GM21360 (cell line): ENCODE data around the gene TRIM58.

Experiments used
- ATAC-seq: cut with Tn5 transposase; IDR thresholded peaks from one replicate; pipeline ENCODE4 v1.9.1; 2021; ENCODE audit warnings: mild to moderate bottlenecking, moderate library complexity; ENCODE audit not compliant: unreplicated experiment

Gene TRIM58, protein sequence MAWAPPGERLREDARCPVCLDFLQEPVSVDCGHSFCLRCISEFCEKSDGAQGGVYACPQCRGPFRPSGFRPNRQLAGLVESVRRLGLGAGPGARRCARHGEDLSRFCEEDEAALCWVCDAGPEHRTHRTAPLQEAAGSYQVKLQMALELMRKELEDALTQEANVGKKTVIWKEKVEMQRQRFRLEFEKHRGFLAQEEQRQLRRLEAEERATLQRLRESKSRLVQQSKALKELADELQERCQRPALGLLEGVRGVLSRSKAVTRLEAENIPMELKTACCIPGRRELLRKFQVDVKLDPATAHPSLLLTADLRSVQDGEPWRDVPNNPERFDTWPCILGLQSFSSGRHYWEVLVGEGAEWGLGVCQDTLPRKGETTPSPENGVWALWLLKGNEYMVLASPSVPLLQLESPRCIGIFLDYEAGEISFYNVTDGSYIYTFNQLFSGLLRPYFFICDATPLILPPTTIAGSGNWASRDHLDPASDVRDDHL

DNA sequence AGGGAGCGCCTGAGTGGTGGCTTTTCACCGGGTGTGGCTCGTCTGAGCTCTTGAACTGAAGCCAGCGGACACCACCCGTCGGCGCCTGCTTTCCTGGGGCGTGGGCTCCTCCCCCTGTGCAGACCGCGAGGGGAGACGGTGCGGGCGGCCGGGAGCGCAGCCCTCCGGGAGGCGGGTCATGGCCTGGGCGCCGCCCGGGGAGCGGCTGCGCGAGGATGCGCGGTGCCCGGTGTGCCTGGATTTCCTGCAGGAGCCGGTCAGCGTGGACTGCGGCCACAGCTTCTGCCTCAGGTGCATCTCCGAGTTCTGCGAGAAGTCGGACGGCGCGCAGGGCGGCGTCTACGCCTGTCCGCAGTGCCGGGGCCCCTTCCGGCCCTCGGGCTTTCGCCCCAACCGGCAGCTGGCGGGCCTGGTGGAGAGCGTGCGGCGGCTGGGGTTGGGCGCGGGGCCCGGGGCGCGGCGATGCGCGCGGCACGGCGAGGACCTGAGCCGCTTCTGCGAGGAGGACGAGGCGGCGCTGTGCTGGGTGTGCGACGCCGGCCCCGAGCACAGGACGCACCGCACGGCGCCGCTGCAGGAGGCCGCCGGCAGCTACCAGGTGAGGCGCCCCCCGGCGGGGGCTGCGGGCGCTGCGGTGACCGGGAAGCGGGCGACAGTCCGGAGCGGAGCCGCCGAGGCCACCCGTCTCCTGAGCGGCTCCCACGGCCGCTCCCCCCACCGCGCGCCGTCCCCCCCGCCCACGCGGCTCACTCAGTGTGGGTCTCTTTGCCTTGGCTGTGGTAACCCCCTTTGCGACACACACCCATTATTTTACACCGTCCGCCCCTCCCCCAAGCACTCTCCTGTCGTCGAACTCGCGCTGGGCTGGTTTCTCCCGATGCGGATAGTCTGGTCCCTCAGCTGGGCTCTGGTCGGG, at the start of gene TRIM58:
Gene TRIM58 (plus strand): TSS at position 119 of the 916 bp plus-strand sequence. CDS start 60 bp downstream, at position 179.
- peak; percentile 85 for ATAC-seq

DNA sequence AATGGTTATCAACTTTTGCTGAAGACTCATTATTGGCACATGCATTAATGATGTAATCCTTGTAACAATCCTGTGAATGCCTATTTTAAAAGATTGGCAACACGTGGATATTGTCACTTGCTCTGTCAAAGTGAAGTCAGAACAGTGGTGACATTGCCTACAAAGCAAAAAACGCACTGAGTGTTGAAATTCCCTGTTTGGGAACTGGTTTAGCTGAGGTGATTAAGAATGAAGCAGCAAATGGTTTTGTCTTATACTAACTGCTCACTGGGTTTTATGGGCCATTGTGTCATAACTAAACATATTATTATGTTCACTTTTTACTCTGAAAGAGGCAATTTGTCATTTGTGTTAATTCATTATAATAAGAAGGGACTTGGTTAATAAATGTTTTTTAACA, 44.4 kb upstream of the TRIM58 start:
- ATAC-seq = no peak

DNA sequence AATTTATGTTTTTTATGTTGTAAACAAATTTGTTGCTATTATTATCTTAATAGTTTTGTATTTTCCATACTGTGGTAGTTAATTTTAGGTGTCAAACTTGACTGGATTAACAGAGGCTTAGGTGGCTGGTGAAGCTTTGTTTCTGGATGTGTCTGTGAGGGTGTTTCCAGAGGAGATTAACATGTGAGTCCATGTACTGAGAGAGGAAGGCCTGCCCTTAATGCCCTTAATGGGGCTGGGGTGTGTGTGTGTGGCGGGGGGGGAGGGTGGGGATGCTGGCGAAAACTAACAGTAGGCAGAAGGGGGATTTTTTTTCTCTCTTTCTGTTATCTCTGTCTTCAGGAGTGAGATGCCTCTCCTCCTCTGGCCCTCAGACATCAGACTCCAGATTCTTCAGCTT, 34.9 kb upstream of the TRIM58 start:
- no peak for ATAC-seq

DNA sequence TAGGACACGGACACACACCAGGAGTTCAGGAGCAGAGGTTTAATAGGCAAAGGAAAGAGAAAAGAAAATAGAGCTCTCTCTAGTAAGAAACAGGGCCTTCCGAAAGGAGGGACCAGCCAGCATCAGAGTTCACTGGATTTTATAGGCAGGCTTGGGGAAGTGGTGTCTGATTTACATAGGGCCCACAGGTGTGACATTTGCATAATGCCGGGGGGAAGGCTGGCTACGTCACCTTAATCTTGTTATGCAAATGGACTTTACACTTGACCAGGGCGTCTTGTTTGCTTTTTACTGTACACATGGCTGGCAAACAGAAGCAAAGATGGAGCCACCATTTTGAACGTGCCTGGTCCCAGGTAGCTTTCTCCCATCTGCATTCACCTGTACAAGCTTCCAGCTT, 33.0 kb upstream of the TRIM58 start, which contains the start of gene OR14A16:
Gene OR14A16 (minus strand): TSS at position 97 of the 400 bp plus-strand sequence. CDS start 8,390 bp downstream, outside the sequence.
- no peak for ATAC-seq

DNA sequence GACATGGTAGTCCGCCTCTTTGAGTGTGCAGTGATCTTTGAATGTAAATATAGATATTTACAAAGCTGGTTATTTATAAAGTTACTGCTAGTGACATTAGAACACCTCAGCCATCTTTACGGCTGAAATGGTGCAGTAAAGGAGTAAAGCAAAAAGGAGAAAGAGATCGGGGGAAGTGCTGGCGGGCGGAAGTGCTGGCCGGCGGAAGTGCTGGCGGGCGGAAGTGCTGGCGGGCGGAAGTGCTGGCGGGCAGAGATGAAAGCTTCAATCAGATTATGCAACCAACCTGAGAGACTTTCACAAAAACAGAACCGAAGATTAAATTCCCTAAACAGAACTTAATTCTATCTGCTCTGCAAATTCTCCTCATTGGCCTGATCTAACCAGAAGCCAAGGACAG, 31.6 kb upstream of the TRIM58 start:
- no peak for ATAC-seq

DNA sequence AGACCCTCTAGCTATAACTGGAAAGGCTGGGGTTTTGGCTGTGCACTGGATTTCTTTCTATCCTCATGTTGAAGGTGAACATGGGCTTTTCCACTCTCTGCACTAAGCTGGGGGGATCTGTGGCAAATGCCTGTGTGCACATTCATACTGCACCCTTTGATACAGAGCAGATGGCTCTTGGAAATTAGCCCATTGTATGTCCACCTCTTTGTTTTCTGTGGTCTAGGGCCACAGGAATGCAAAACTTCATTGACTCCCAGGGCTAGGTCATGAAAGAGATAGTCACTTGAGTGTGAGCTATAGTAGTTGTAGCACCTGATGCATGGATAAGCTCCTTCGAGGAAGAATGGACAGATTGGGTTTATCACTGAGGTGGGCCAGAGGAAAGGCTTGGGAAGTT, 27.3 kb upstream of the TRIM58 start:
- ATAC-seq = no peak

DNA sequence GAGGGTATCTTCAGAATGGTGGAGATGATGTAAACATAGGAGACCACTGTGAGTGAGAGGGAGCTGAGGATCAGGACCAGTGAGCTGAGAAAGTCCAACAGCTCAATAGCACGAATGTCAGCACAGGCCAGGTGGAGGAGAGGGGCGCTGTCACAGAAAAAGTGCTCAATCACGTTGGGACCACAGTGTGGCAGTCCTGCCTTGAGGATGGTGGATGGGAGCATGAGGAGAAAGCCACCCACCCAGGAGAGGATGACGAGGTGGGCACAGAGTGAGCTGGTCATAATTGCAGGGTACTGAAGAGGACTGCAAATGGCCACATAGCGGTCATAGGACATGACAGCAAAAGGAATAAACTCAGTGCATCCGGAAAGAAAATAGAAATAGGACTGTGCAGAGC, 23.4 kb upstream of the TRIM58 start:
- ATAC-seq = no peak

DNA sequence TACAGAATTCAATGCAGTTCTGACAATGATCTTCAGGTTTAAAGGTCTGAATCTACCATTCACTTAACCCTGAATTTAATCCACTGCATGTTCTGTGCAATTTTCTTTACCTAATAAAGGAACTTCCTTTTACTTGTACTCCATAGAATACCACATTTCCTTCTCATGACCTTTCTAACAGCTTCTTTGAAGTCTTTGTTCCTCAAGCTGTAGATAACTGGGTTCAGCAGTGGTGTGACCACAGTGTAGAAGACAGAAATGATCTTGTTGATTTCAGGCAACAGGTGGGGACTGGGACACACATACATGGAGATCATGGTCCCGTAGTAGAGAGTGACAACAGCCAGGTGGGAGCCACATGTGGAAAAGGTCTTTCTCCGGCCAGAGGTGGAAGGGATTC, 16.2 kb upstream of the TRIM58 start:
- no peak for ATAC-seq

DNA sequence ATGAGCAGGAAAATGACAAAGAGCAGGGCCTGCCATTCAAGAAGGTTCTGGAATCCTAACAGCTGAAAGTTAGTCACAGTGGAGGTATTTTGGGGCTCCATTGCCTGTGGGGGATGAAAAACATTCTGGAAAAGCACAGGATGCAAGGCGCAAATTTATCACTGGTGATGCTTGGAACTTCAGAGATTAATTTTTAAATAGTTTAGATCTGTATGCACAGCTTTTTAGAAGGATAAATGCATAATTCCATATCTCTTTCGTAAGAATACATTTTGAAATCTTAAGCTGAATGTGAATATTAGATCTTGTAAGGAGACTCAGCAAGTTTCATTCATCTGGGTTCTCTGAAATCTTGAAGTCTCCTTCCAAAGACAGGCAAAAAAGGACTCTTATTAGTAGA, 15.2 kb upstream of the TRIM58 start, which contains the start of gene OR11L1:
Gene OR11L1 (minus strand): TSS at position 101 of the 400 bp plus-strand sequence. CDS start 0 bp downstream, at position 101.
- ATAC-seq = no peak

DNA sequence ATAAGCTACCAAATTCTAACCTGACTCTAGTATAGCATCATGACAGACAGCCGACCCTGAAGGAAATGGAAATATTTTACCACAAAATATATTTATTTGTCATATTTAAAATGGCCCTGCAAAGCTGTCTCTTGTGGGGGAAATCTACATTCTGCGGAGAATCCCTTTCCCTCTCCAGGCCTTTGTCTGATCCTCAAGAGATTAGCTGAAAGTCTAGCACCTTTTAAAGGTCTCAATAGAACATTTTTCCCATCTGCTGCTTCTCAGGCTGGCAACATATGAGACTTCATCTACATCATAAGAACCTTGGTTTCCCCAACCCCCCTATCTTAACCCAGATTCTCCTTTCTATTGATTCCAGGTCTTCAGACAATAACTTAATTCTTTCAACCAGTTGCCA, 13.6 kb upstream of the TRIM58 start:
- no peak for ATAC-seq

DNA sequence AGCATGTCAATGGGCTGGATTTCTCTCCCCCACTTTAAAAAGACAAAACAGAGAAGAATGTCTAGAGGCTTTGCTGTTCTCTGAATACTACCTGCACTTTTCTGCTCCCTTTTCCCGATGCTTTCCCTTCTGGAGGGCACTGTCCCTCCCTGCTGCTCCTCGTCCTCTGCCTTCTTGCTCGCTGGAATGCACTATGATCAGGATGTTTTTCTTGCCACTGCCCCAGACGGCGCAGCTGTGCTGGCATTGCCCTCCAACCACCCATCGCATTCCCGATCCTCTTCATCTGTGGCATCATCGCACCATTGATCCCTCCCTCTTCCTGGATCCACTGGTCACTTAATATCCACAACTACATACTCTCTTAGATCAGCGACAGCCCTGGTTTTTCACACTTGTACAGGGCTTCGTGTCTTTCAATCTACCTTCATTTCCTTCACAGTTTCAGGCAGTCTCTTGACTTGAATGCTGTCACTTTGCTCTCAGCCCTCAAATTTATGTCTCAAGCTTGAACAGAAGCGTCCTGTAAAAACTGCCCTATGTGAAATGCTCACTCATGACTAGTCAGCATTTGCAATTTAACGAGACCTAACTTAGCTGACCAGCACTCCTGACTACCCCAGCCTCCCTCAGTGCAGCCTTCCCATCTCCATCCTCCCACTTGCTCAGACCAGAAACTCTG, 11.8 kb upstream of the TRIM58 start:
- ATAC-seq = no peak

DNA sequence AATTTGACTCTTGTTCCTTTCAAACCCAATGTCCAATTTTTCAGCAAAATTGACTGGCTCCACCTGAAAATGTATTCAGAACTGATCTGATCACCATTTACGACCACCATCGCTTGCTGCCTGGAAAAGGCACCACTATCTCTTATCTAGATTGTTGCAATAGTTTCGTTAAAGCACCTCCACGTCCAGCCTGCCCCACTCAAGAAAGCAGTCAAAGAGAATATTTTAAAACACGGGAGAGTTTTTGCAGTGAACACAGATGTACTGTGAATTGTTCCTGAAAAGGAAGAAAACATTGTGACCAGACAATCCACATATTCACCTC, 11.3 kb upstream of the TRIM58 start:
- ATAC-seq = no peak

DNA sequence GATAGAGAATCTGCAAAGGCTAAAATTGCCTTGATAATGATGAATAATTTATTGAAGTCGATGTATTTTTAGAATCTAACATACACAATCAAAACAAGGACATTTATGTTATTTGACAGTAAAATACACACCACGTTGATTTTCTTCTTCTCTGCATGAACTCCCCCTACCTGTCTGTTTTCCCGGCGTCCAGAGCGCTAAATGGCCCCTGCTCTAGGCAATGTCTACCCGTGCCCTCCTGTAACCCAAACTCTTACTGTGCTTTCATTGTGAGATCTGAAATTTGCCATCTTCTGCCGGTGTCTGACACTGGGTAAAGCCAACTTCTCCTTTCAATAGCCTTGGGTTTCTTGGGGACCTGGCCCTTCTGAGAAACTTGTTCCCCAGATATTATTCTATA, 8.6 kb upstream of the TRIM58 start:
- ATAC-seq = no peak

DNA sequence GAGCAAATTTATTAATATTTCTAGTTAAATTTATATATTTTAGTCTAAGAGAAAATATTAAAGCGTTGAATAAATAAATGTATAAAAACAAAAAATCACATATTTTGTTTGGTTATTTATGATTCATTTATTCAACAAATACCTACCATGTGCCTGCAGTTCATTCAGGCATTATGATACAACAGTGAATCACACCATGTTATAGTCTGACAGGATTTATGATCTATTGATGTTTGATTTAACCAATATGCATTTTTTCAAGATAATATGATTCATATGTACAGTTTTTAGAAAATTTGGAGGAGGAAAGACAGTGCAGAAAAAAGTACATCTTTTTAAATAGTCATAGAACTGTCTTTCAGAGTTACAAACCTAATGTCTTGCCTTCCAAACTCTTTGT, 7.4 kb upstream of the TRIM58 start:
- no peak for ATAC-seq

DNA sequence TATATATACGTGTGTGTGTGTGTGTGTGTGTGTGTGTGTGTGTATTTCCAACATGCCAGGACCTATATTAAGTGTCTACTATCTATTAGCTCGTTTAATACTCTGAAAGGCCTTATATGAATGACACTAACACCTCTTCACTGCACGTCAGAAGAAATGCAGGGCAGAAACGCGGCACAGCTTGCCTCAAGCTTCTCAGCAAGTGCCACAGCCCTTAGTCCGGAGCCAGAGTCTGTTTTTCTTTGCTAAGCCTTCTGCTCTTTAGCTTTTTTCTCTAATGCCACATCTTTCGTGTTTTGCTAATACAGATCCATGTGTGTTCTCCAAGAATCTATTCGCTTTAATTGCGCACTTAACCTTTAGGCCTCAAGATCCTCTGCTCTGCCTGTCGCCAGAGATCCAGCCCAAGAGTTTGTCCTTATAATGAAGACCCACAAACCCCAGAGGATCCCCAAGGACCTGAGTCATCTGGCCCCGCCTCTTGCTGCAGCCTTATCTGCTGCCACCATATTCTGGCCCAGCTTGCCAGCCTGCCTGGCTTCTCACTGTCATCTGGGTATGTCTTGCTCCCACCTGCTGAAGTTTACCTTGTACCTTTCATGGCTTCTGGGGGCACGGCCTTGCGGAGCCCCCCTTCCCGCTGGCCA, 2.0 kb upstream of the TRIM58 start:
- ATAC-seq = no peak

DNA sequence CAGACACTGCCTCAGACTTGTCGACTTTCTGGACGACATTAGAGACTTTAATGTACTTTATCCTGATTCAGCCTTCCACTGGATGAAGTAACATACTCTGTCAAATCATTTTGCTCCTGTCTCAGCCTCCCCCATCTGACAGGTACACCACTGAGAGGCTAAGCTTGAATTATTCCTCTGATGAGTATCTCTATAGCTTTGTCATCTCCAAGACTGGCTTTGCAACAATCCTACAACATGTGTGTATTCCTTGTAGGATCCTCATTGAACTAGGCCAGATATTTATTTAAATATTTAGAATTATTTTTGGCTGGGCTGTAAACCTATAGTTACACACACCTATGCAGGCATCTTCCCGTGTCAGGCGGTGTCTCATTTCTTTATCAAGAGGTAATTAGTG, 1.1 kb upstream of the TRIM58 start:
- ATAC-seq = no peak

DNA sequence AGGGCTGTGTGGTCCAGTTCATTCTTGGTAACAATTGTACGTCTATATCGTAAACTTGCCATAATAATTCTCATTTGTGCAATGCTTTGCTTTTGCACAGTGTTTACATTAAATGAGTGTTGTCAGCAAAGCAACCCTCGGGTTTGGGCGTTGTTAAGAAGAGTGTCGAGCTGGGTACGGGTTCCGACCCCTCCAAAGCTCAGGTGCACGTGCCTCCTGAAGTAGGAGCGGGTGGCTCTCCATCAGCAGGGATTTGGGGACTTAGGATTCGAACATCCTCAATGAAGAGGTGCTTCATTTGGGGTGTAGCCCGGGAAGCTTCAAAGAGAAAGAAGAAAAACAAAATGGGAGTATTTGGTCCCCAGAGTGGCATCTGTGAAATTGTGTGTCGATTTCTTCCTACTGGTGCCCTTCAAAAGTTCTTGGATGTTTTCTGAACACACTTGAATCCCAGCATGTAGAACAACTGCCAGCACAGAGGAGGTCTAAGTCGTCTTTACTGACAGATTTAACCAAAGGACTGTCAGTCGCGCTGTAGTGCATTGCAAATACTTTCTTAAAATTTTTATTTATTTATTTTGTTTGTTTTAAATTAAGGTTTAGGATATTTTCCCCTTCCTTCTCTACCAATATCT, 1.1 kb downstream of the TRIM58 start:
- ATAC-seq = no peak

DNA sequence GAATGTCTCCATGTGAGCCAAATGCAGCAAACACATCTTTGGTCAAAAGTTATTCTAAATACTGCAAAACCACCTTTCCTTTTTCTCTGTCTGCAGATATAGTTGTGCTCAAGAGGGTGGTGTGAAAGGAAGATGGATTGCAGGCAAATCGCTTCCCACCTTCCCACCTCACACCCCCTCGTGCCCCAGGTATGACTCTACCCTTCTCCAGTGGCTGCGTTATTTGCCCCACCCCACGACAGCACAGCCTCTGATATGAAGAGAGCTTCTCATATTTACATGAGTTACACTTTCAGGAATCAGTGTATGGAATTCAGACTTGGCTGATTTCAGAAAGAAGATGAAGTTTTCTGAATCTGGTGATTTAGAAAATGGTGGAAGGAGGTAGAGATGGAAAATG, 5.8 kb downstream of the TRIM58 start:
- ATAC-seq = no peak

DNA sequence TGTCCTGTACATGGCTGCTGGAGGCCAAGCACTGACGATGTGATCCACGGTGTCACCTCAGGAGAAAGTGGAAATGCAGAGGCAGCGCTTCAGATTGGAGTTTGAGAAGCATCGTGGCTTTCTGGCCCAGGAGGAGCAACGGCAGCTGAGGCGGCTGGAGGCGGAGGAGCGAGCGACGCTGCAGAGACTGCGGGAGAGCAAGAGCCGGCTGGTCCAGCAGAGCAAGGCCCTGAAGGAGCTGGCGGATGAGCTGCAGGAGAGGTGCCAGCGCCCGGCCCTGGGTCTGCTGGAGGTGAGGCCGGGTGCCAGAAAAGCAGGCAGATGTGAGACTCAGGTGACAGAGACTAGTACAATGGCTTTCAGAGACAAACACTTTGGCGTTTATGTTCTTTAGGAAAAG, 7.7 kb downstream of the TRIM58 start:
- no peak for ATAC-seq

DNA sequence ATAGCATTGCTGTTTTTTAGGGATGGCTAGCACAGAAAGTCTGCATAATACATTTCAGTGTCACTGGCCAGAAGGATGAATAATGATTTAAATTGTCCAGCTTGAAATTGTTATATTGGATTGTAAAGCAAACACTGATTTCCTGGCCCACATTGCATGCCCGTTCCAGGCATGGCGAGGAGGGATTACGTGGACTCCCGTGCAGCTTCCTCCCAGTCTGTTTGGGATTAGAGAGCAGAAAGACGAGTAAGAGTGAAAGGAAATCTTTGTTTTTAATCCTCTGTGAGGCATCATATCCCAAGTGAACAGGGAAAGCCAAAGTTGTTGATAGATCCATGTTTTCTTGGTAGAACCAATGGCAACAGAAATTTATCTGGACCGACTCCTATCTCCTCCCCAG, 8.4 kb downstream of the TRIM58 start:
- ATAC-seq = no peak
